ENCODE results near the gene TAS2R41.
"Not testable (repeated sequence)": the region's sequence is repeated elsewhere in the genome, so short reads cannot be mapped to it uniquely, and the experiment has no call there.

Gene TAS2R41

GRCh38 chr7:143456992-143457793, 20.5 kb upstream of the TAS2R41 start:
- no peak for DNase-seq

GRCh38 chr7:143458263-143458662, 19.4 kb upstream of the TAS2R41 start:
- DNase-seq, result no peak

GRCh38 chr7:143458681-143459080, 19.0 kb upstream of the TAS2R41 start:
- no peak for DNase-seq

- no peak for DNase-seq
Observed at GRCh38 chr7:143459359-143459758, 18.3 kb upstream of the TAS2R41 start.

GRCh38 chr7:143460271-143460979, 17.2 kb upstream of the TAS2R41 start:
- DNase-seq, result no peak

- DNase-seq, result no peak
Observed at GRCh38 chr7:143462045-143462444, 15.6 kb upstream of the TAS2R41 start.

- no peak for DNase-seq
Observed at GRCh38 chr7:143463556-143463955, 14.1 kb upstream of the TAS2R41 start.

- DNase-seq, result no peak
Observed at GRCh38 chr7:143463957-143464356, 13.7 kb upstream of the TAS2R41 start.

GRCh38 chr7:143467724-143468123, 9.9 kb upstream of the TAS2R41 start:
- DNase-seq, result no peak

GRCh38 chr7:143472071-143472689, 5.5 kb upstream of the TAS2R41 start:
- not testable (repeated sequence) for DNase-seq

GRCh38 chr7:143479055-143479766, 1.5 kb downstream of the TAS2R41 start:
- no peak for DNase-seq

GRCh38 chr7:143480501-143480900, 2.8 kb downstream of the TAS2R41 start:
- DNase-seq, result no peak

- DNase-seq, result no peak
Observed at GRCh38 chr7:143484119-143484518, 6.4 kb downstream of the TAS2R41 start.

GRCh38 chr7:143485094-143485493, 7.4 kb downstream of the TAS2R41 start:
- no peak for DNase-seq

- no peak for DNase-seq
Observed at GRCh38 chr7:143485500-143485899, 7.8 kb downstream of the TAS2R41 start.

GRCh38 chr7:143486266-143486665, 8.6 kb downstream of the TAS2R41 start:
- DNase-seq, result not testable (repeated sequence)

GRCh38 chr7:143487061-143487460, 9.4 kb downstream of the TAS2R41 start:
- no peak for DNase-seq

- DNase-seq, result no peak
Observed at GRCh38 chr7:143487566-143487965, 9.9 kb downstream of the TAS2R41 start.

GRCh38 chr7:143490717-143491306, 13.1 kb downstream of the TAS2R41 start:
- DNase-seq, result no peak

GRCh38 chr7:143492043-143492471, 14.4 kb downstream of the TAS2R41 start:
- DNase-seq, result no peak

GRCh38 chr7:143492799-143493739, 15.4 kb downstream of the TAS2R41 start:
- no peak for DNase-seq

- no peak for DNase-seq
Observed at GRCh38 chr7:143493751-143494150, 16.1 kb downstream of the TAS2R41 start.

Measured in NCI-H1048 (cell line).